GM19351 (cell line): ENCODE data around the gene BCL2L12.

Experiments used
- ATAC-seq: cut with Tn5 transposase; IDR thresholded peaks from one replicate; pipeline ENCODE4 v1.9.1; 2021; ENCODE audit warnings: mild to moderate bottlenecking, moderate library complexity; ENCODE audit not compliant: unreplicated experiment

Gene BCL2L12

GRCh38 chr19:49684251-49684982 lies 18.7 kb downstream of the BCL2L12 start:
- ATAC-seq = no peak

- ATAC-seq = no peak
Observed at GRCh38 chr19:49684983-49685553, 19.3 kb downstream of the BCL2L12 start.

GRCh38 chr19:49685845-49686332 lies 20.2 kb downstream of the BCL2L12 start:
- ATAC-seq = no peak

- no peak for ATAC-seq
Observed at GRCh38 chr19:49686503-49687088, 20.9 kb downstream of the BCL2L12 start.

- no peak for ATAC-seq
Observed at GRCh38 chr19:49687150-49687549, 21.4 kb downstream of the BCL2L12 start.

- no peak for ATAC-seq
Observed at GRCh38 chr19:49687566-49688316, 22.0 kb downstream of the BCL2L12 start.

GRCh38 chr19:49688531-49689132 lies 22.9 kb downstream of the BCL2L12 start:
- no peak for ATAC-seq

GRCh38 chr19:49689133-49690078 lies 23.7 kb downstream of the BCL2L12 start, which contains the start of gene ADM5:
TSS of gene ADM5 (plus strand) at chr19:49689594. CDS start at chr19:49689838, 244 bp downstream.
- no peak for ATAC-seq

GRCh38 chr19:49690079-49690655 lies 24.4 kb downstream of the BCL2L12 start:
- ATAC-seq = no peak

- ATAC-seq = no peak
Observed at GRCh38 chr19:49690656-49691242, 25.0 kb downstream of the BCL2L12 start, which contains the start of gene CPT1C. TSS of gene CPT1C (plus strand) at chr19:49691116. CDS start at chr19:49692253, 1,137 bp downstream.

- ATAC-seq = no peak
Observed at GRCh38 chr19:49691243-49692146, 25.8 kb downstream of the BCL2L12 start.

- ATAC-seq = no peak
Observed at GRCh38 chr19:49692147-49692506, 26.4 kb downstream of the BCL2L12 start.

- no peak for ATAC-seq
Observed at GRCh38 chr19:49696115-49696514, 30.4 kb downstream of the BCL2L12 start.

- no peak for ATAC-seq
Observed at GRCh38 chr19:49696865-49697264, 31.1 kb downstream of the BCL2L12 start.

- ATAC-seq = no peak
Observed at GRCh38 chr19:49699364-49699763, 33.6 kb downstream of the BCL2L12 start.

- ATAC-seq = no peak
Observed at GRCh38 chr19:49700563-49700962, 34.8 kb downstream of the BCL2L12 start.

GRCh38 chr19:49701271-49701786 lies 35.6 kb downstream of the BCL2L12 start:
- ATAC-seq = no peak
